Neural cell (in vitro differentiated cells): ENCODE data around the gene ADGRL4. TPM values are rescaled to one million over a fixed set of nuclear protein-coding genes. Genes with fewer than 3 reads are reported as not detected.

Experiments
- H2AFZ ChIP-seq: fragments of 200-600, 300-800 bp; sonication (generic), shearing (Covaris generic); 2 replicates; pipeline ENCODE4 v1.6.0; 2014; ENCODE audit warnings: low read depth, mild to moderate bottlenecking, antibody characterized with exemption, low read length, moderate library complexity
- H3F3A ChIP-seq: fragments of 200-600 bp; shearing (Covaris generic); 2 replicates; pipeline ENCODE4 v1.6.1; 2016; ENCODE audit warnings: mild to moderate bottlenecking, moderate library complexity, mixed read lengths, antibody characterized with exemption, low read length; ENCODE audit not compliant: insufficient read depth, poor library complexity, severe bottlenecking
- H3K27ac ChIP-seq: fragments of 200-600, 300-800 bp; sonication (generic), shearing (Covaris generic); 2 replicates; pipeline ENCODE4 v1.5.1; 2014; ENCODE audit warnings: mild to moderate bottlenecking, low read length, moderate library complexity
- H3K27me3 ChIP-seq: fragments of 300-800, 200-600 bp; sonication (generic), shearing (Covaris generic); 2 replicates; pipeline ENCODE4 v1.6.0; 2014; ENCODE audit warnings: mild to moderate bottlenecking, low read depth, low read length, moderate library complexity; ENCODE audit not compliant: insufficient read depth
- H3K36me3 ChIP-seq: fragments of 300-800, 200-600 bp; sonication (generic), shearing (Covaris generic); 2 replicates; pipeline ENCODE4 v1.5.1; 2014; ENCODE audit warnings: mild to moderate bottlenecking, antibody characterized with exemption, low read length, moderate library complexity; ENCODE audit not compliant: insufficient read depth
- H3K4me2 ChIP-seq: fragments of 300-800, 200-600 bp; sonication (generic), shearing (Covaris generic); 2 replicates; pipeline ENCODE4 v1.6.0; 2014; ENCODE audit warnings: mild to moderate bottlenecking, low read length
- H3K4me3 ChIP-seq: fragments of 300-800, 200-600 bp; sonication (generic), shearing (Covaris generic); 2 replicates; pipeline ENCODE4 v1.5.1; 2014; ENCODE audit warnings: mild to moderate bottlenecking, low read length, moderate library complexity
- H3K79me2 ChIP-seq: fragments of 200-600 bp; shearing (Covaris generic); replicated peaks from 2 replicates; pipeline ENCODE4 v1.6.0; 2014; ENCODE audit warnings: mild to moderate bottlenecking, low read length, moderate library complexity; ENCODE audit not compliant: insufficient read depth
- H3K9ac ChIP-seq: fragments of 300-800, 200-600 bp; sonication (generic), shearing (Covaris generic); 2 replicates; pipeline ENCODE4 v1.6.1; 2016; ENCODE audit warnings: mild to moderate bottlenecking, low read length, mixed read lengths
- H3K9me2 ChIP-seq: fragments of 200-600 bp; shearing (Covaris generic); 2 replicates; pipeline ENCODE4 v1.6.1; 2016; ENCODE audit warnings: mild to moderate bottlenecking, low read length, mixed read lengths; ENCODE audit not compliant: insufficient read depth
- H3K9me3 ChIP-seq: fragments of 200-600, 300-800 bp; sonication (generic), shearing (Covaris generic); 2 replicates; pipeline ENCODE4 v1.6.1; 2016; ENCODE audit warnings: mild to moderate bottlenecking, mixed run types, low read length, moderate library complexity, mixed read lengths
- H4K20me1 ChIP-seq: fragments of 200-600 bp; shearing (Covaris generic); 2 replicates; pipeline ENCODE4 v1.6.1; 2016; ENCODE audit warnings: mild to moderate bottlenecking, mixed run types; ENCODE audit not compliant: insufficient read depth
- CTCF ChIP-seq: fragments of 450-650 bp; IDR thresholded peaks from 2 replicates; pipeline ENCODE4 v1.5.1; 2014; ENCODE audit warnings: antibody characterized with exemption, mild to moderate bottlenecking, moderate library complexity; ENCODE audit not compliant: poor library complexity, severe bottlenecking
- EP300 ChIP-seq: fragments of 450-650 bp; conservative IDR thresholded peaks from 2 replicates; pipeline ENCODE4 v1.6.1; 2014; ENCODE audit warnings: antibody characterized with exemption, mild to moderate bottlenecking, moderate library complexity; ENCODE audit not compliant: poor library complexity, severe bottlenecking
- EZH2 ChIP-seq: fragments of 200-600, 300-800 bp; shearing (Covaris generic), sonication (generic); IDR thresholded peaks from 2 replicates; pipeline ENCODE4 v1.6.1; 2014; ENCODE audit warnings: antibody characterized with exemption, low read length, borderline replicate concordance, mild to moderate bottlenecking; ENCODE audit not compliant: insufficient read depth, poor library complexity, severe bottlenecking
- MXI1 ChIP-seq: fragments of 450-650 bp; conservative IDR thresholded peaks from 2 replicates; pipeline ENCODE4 v1.6.1; 2014; ENCODE audit warnings: antibody characterized with exemption, mild to moderate bottlenecking; ENCODE audit not compliant: poor library complexity, severe bottlenecking
- POLR2AphosphoS5 ChIP-seq: IDR thresholded peaks from 2 replicates; pipeline ENCODE4 v1.6.1; 2012
- RAD21 ChIP-seq: fragments of 450-650 bp; conservative IDR thresholded peaks from 2 replicates; pipeline ENCODE4 v1.6.1; 2014; ENCODE audit warnings: antibody characterized with exemption, mild to moderate bottlenecking, moderate library complexity
- REST ChIP-seq: IDR thresholded peaks from 2 replicates; pipeline ENCODE4 v1.6.1; 2012; ENCODE audit warnings: borderline replicate concordance
- SMC3 ChIP-seq: fragments of 450-650 bp; conservative IDR thresholded peaks from 2 replicates; pipeline ENCODE4 v1.6.1; 2014; ENCODE audit warnings: antibody characterized with exemption, mild to moderate bottlenecking, moderate library complexity; ENCODE audit not compliant: poor library complexity
- TAF1 ChIP-seq: IDR thresholded peaks from 2 replicates; pipeline ENCODE4 v1.6.1; 2012; ENCODE audit warnings: low read depth
- polyA plus RNA-seq: library from polyadenylated mRNA; depleted of rRNA; stranded (reverse); fragments of >200 nt; gene quantifications from 2 replicates; pipeline ENCODE4 v1.2.3, GENCODE V29; 2014

Gene ADGRL4
- polyA plus RNA-seq, 1 donor from 2014 or later = 0.12 TPM

- Histone ChIP-seq H3K9me2 (no peaks in the 10 kb centered on the region), H3K36me3 (no peaks in the 10 kb centered on the region), H3K27ac (no peak overlapping the region), H3F3A (no peaks in the 10 kb centered on the region), H3K27me3 (no peaks in the 10 kb centered on the region), H2AFZ (no peak overlapping the region), H4K20me1 (no peaks in the 10 kb centered on the region), H3K79me2 (no peaks in the 10 kb centered on the region), H3K9me3 (no peaks in the 10 kb centered on the region), H3K4me3 (no peak overlapping the region), H3K4me2 (no peak overlapping the region), H3K9ac (no peak overlapping the region)
- TF ChIP-seq SMC3 = no peak
- TF ChIP-seq REST = no peak
- no peak for TF ChIP-seq EZH2
- TF ChIP-seq RAD21 = no peak
- TF ChIP-seq CTCF = no peak
- TF ChIP-seq TAF1 = no peak
- TF ChIP-seq EP300 = no peak
- TF ChIP-seq MXI1 = no peak
- no peak for TF ChIP-seq POLR2AphosphoS5
Measured at GRCh38 chr1:78911956-78912880, 94.3 kb downstream of the ADGRL4 start.

- no peaks in the 10 kb centered on the region for H3F3A ChIP-seq
- H3K9ac ChIP-seq = no peak overlapping the region
- H4K20me1 ChIP-seq = no peaks in the 10 kb centered on the region
- H3K4me3 ChIP-seq = no peak overlapping the region
- H3K27me3 ChIP-seq = no peaks in the 10 kb centered on the region
- no peaks in the 10 kb centered on the region for H3K9me3 ChIP-seq
- no peaks in the 10 kb centered on the region for H3K9me2 ChIP-seq
- H3K36me3 ChIP-seq = no peaks in the 10 kb centered on the region
- H3K4me2 ChIP-seq = no peak overlapping the region
- no peaks in the 10 kb centered on the region for H3K79me2 ChIP-seq
- no peak overlapping the region for H3K27ac ChIP-seq
- no peak overlapping the region for H2AFZ ChIP-seq
- TF ChIP-seq MXI1 (no peak), EP300 (no peak), TAF1 (no peak), RAD21 (no peak), CTCF (no peak), EZH2 (no peak), POLR2AphosphoS5 (no peak), SMC3 (no peak), REST (no peak)
Measured at GRCh38 chr1:78902641-78903040, 103.9 kb downstream of the ADGRL4 start.
